RPMI8226 (cell line): Measurements from ENCODE around the gene CCDC148.
"Not testable (repeated sequence)": the region's sequence is repeated elsewhere in the genome, so short reads cannot be mapped to it uniquely, and the experiment has no call there.

ENCODE experiments used
- DNase-seq: peaks from one replicate; pipeline ENCODE4 v3.0.0-alpha.2; 2015

Gene CCDC148

DNA sequence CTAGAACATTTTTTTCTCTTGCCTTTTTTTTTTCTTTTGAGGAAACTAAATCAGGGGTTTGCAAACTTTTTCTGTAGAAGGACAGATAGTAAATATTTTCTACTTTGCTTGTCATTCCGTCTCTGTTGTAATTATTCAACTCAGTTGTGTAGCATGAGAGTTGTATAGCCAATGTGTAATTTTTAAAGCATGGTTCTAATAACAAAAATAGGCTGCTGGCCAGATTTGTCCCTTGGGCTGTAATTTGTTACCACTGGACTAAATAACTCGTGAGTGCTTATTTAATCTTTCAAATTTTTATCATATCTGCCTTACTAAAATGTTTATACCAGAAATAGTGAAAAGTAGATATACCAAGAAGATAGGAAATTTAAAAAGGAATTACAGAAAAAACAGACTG, 43.0 kb downstream of the CCDC148 start:
- no peak for DNase-seq

DNA sequence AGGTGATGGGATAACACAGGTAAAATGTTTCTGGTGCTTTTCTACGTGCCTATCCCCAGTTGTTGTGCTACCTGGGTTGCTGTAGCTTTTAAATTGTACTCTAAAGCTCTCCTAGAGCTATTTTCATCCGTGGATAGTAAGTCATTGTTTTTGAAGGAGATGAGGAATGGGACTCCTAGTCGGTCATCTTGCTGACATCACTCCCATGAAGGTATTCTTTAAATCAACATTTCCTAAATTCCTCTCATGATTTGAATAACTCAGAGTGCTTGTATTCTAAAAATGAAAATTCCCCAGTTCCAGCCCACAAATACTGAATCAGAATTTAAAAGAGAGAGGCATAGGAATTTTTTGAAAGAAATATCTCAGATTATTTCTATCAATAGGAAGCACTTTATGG, 44.3 kb downstream of the CCDC148 start:
- no peak for DNase-seq

DNA sequence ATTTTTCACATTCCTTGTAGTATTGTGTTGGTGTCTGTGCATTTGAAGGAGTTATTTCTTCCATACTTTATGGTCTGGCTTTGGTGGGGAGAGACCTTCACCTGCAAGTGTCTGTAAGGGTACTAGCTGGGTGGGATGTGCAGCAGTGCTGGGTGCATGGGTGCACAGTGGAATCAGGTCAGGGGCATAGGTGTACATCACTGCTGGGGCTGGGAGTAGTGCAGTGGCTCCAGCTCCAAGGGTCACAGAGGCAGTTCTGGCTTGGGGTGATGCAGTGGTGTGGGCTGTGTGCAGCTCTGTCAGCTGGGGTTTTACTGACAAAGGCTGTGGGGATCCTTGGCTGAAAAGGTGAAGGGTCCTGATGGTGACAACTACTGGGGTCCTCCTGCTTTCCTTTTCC, 44.8 kb downstream of the CCDC148 start:
- DNase-seq, result no peak

DNA sequence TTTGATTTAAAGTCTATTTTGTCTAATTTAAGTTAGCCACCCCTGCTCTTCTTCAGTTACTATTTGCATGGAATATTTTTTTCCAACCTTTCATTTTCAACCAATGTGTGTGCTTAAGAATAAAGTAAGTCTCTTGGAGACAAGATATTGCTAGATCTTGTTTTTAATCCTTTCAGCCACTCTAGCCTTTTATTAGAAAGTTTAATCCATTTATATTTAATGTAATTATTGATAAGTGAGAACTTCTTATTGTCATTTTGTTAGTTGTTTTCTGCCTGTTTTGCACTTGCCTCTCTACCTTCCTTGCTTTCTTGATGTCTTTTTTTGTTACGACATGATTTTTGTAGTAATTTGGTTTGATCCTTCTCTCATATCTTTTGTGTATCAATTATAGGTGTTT, 46.4 kb downstream of the CCDC148 start:
- DNase-seq, result no peak

DNA sequence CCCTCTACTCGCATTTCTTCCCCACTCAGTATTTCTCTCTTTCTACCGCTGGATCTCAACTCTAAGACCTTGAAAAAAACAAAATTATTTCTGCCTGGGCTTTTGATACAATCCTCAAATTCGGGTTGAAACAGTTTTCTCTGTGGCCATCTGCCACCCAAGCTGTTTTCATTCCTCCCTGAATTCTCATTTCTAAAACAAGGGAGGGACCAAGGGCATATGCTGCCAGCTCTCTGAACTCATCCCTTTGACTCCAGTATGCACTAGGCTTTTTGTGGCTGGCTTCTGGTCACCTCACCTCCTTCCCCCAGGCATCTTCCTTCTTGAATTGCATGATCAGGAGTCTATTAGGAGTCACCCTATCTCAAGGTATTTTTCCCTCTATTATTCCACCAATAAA, 49.5 kb downstream of the CCDC148 start:
- DNase-seq, result no peak

- no peak for DNase-seq
Measured at GRCh38 chr2:158405341-158405740, 51.2 kb downstream of the CCDC148 start.

- no peak for DNase-seq
Measured at GRCh38 chr2:158403237-158403636, 53.3 kb downstream of the CCDC148 start.

DNA sequence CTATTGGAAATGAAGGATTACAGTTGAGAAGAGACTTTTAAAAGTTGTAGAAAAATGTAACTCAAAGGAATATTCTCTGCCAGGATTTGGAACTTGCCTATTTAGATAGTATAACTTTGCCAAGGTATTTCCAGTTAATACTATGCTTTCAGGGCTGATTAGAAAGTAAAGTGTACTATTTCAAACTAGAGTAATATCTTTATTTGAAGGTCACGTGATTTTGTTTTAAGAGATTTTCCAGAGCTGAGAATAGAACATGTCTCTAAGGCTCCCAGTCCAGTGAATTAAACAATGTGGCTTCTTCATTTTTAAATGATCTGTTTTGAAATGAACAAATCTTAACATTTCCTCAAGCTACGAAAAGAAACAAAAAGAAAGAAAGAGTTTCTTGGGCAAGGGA, 53.9 kb downstream of the CCDC148 start:
- DNase-seq, result no peak

- no peak for DNase-seq
Measured at GRCh38 chr2:158395166-158395565, 61.4 kb downstream of the CCDC148 start.

- DNase-seq, result no peak
Measured at GRCh38 chr2:158394453-158394852, 62.1 kb downstream of the CCDC148 start.

DNA sequence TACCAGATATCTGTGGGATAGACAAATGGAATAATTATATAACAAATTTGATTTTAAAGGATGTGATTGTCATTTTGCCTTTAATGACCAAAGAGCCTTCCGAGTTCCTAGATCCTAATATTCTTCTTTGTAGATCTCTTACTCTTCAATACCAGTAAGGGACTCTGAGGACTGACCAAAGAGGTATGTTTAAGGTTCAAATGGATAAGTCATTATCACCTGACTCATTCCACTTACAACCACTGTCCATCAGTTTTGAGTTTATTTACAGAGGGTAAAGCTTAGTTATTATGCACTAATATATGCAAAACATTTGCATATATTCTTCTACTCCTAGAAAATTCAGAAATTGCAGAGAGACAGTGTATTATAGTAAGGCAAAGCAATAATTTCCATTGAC, 62.7 kb downstream of the CCDC148 start:
- no peak for DNase-seq

- no peak for DNase-seq
Measured at GRCh38 chr2:158392687-158393086, 63.9 kb downstream of the CCDC148 start.

DNA sequence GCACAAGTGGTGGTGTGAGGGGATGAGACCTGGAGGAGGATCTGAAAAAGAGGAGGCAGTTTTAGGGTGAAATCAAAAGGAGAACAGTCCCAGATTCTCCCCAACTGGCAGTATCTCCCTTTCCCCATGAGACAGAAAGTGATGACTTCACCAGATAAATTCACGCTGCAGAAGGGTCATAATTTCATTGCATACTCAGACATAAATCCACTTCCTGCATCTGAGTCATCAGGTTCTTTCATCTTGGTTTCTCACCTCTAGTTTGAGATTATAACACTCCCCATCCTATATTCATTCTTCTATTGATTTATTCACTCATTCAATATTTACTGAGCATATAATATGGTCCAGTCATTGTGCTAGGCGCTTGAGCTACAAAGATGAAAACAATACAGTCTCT, 64.7 kb downstream of the CCDC148 start:
- no peak for DNase-seq

- no peak for DNase-seq
Measured at GRCh38 chr2:158391361-158391760, 65.2 kb downstream of the CCDC148 start.

GRCh38 chr2:158388159-158388558, 68.4 kb downstream of the CCDC148 start:
- DNase-seq, result no peak

- no peak for DNase-seq
Measured at GRCh38 chr2:158385646-158386045, 70.9 kb downstream of the CCDC148 start.

DNA sequence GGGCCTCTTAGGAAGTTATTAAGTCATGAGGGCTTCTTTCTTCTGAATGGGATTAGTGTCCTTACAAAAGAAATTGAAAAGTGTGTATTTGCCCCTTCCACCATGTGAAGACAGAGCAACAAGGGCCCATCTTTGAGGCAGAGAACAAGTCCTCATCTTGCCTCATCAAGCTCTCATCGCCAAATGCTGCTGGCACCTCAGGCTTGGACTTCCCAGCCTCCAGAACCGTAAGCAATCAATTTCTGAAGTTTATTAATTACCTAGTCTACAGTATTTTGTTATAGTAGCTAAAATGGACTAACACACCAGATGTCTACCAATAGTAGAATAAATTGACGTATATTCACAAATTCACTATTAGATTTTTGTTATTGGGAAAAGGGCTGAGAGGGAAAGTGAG, 74.6 kb downstream of the CCDC148 start:
- no peak for DNase-seq

- no peak for DNase-seq
Measured at GRCh38 chr2:158381205-158381604, 75.3 kb downstream of the CCDC148 start.

DNA sequence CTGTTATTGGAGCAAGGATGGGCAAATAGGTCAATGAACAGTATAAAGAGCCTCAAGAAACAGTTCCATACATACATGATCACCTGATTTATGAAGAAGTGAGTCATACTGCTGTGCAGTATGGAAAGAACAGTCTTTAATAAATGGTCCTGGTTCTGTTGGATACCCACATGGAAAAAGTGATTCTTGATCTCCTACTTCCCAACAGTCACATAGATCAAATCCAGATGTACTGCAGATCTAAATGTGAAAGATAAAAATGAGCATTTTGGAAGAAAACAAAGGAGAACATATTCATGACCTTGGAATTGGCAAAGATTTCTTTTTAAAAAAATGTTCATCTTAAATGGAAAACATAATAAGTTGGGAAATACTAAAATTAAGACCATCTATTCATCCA, 75.8 kb downstream of the CCDC148 start:
- no peak for DNase-seq

DNA sequence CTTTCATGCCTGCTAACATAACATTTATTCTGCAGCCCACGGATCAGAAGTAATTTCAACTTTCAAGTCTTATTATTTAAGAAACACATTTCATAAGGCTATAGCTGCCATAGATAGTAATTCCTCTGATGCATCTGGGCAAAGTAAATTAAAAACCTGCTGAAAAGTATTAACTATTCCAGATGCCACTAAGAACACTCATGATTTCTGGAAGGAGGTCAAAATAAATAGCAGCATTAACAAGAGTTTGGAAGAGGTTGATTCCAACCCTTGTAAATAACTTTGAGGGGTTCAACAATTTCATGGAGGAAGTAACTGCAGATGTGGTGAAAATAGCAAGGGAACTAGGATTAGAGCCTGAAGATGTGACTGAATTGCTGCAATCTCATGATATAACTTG, 77.6 kb downstream of the CCDC148 start:
- no peak for DNase-seq

GRCh38 chr2:158366342-158366741, 90.2 kb downstream of the CCDC148 start:
- DNase-seq, result no peak

GRCh38 chr2:158359846-158360245, 96.7 kb downstream of the CCDC148 start:
- DNase-seq, result peak; percentile 29

- DNase-seq, result no peak
Measured at GRCh38 chr2:158357699-158358098, 98.9 kb downstream of the CCDC148 start.

GRCh38 chr2:158357122-158357521, 99.4 kb downstream of the CCDC148 start:
- no peak for DNase-seq

DNA sequence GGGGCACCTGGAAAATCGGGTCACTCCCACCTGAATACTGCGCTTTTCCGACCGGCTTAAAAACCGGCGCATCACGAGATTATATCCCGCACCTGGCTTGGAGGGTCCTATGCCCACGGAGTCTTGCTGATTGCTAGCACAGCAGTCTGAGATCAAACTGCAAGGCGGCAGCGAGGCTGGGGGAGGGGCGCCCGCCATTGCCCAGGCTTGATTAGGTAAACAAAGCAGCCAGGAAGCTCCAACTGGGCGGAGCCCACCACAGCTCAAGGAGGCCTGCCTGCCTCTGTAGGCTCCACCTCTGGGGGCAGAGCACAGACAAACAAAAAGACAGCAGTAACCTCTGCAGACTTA, 105.1 kb downstream of the CCDC148 start:
- not testable (repeated sequence) for DNase-seq

- not testable (repeated sequence) for DNase-seq
Measured at GRCh38 chr2:158350751-158351465, 105.6 kb downstream of the CCDC148 start.
